Suppressor macrophage treated with lipopolysaccharide for 1 hour (primary cell): ENCODE data around the gene TSPEAR.

Source experiments
- DNase-seq, 3 donors: peaks; one replicate each; pipeline ENCODE4 v3.0.0-alpha.2; 2020 to 2022

TSPEAR gene

DNA sequence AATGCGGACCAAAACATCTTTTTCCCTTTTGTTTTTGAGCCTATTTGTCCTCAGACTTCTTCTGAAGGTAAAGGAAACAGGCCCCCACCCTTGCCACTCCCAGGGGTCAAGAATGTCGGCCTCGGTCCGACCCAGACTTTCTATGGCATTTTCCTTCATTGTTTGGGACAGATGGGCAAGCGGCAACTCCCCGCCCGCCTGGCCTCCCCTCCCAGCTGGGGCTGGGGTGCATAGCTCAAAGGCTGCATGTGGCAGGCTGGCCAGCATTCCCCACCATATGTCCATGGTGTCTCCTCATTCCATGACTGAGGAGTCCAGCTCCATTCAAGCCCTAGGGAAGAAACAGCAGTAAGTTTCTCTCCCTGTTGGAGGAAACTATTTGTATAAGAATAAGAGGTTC, 29.4 kb upstream of the TSPEAR start:
- no peak for DNase-seq

GRCh38 chr21:44739316-44739715, 27.9 kb upstream of the TSPEAR start:
- DNase-seq: no peak

DNA sequence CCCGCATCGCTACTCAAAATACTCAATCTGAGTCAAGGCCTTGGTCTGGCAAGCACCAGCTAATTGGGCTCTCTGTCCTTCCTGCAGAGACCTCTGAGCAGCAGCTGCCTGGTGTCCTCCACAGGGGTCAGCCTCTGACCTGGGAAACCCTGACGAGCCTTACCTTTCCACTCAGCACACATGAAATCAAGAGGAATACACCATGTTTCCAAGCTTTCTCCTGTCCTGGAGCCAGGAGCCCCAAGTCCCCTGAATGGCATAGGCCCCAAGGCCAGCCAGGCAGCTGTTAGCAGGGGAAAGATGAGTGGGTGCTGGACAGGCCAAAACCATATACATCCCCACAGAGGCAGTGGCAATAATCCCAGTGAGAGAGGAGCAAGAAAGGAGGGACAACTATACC, 27.2 kb upstream of the TSPEAR start:
- DNase-seq: no peak

- no peak for DNase-seq
Observed at GRCh38 chr21:44737706-44738354, 26.5 kb upstream of the TSPEAR start.

DNA sequence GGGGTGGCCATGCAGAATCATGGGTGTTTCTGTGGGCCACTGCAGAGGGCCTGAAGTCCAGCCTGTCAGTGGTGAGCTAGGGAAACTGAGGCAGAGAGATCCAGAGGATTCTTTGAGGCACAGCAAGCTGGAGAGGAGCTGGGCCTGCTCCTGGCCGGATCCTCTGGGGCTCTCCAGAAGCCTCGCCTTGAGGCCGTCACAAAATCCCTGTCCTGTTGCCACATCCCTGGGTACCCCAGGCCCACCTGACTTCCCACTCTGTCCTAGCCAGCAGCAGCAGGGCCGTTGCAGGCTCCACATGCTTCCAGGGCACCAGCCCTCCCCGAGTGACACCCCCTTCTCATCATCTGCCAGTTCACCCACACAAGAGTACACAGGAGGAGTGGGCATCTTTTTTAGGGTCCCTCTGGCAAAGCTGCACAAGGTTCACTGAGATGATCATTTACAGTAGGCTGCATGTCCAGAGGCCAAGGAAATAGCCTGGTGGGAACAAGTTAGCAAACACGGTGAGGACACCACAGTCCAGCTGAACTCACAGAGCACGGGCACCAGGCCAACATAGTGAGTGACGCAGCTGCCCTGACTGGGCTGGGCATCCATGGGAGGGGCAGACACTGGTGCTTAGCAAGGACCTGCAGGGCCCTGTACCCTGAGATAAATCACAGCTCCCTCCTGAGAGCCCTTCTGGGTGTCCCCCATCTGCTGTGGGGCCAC, 25.1 kb upstream of the TSPEAR start:
- no peak for DNase-seq

DNA sequence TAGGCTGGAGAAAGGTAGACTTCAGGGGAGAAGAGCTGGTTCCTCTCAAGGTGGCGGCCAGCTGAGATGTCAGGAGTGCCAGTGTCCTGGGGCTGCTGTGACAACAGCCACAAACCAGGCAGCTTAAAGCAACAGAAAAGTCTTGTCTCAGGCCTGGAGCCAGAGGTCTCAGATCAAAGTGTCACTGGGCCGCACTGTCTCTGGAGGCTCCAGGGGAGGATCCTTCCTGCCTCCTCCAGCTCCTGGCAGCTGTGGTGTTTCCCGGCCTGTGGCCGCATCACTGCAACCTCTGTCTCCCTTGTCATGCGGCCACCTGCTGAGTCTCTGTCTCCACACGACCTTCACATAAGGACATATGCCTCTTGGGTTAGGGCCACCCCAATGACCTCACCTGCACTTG, 24.4 kb upstream of the TSPEAR start:
- no peak for DNase-seq

DNA sequence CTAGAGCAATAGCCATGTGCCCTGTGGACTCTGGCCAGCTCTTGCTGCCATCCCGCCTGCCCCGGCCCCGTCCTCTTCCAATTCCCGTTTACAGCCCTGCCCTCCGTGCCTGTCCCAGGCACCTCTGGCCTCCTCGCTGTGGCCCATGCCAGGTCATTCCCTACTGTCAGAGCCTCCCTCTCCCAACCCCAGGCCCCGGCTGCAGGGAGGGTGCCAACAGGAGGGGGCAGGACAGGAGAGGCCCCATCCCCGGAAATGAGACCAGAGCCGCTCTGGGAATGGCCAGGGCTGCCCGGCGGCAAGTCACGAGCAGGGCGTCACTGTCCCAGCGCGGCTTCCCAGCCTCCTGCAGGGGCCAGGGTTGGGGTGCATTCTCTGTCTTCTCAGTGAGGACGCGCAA, 23.5 kb upstream of the TSPEAR start:
- DNase-seq: no peak

- no peak for DNase-seq
Observed at GRCh38 chr21:44734026-44734745, 22.8 kb upstream of the TSPEAR start.

GRCh38 chr21:44732956-44733355, 21.6 kb upstream of the TSPEAR start:
- no peak for DNase-seq

DNA sequence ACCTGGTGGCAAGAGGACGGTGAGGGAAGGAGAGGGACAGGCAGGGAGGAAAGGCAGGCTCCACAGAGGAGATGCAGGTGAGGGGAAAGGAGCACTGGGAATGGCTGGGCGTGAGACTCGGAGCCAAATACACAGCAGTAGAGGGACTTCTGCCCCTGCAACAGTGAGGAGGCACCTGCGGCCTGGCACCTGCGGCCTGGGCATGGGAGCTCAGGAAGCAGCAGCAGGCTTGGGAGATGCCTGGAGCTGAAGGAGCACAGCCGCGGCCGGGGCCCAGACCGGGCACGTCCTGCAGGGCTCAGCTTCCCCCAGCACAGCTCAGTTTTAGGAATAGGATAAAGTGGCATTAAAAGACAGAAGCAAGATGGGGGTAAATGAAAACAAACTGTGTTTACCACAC, 20.9 kb upstream of the TSPEAR start:
- no peak for DNase-seq

- no peak for DNase-seq
Observed at GRCh38 chr21:44730951-44731579, 19.7 kb upstream of the TSPEAR start.

DNA sequence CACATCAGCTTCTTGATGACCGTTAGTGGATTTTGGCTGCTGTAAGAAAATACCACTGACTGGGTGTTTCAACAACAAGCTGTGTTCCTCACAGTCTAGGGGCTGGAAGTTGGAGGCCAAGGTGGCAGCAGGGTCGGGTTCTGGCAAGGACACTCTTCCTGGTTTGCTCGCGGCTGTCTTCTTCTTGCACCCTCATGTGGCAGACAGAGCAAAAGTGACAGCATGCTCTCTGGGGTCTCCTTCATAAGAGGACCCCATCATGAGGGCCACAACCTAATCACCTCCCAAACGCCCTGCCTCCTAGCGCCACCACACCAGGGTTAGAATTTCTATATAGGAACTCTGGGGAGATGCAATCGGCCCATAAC, 18.6 kb upstream of the TSPEAR start:
- DNase-seq: no peak

- DNase-seq: no peak
Observed at GRCh38 chr21:44729336-44730027, 18.1 kb upstream of the TSPEAR start.

GRCh38 chr21:44728716-44729115, 17.3 kb upstream of the TSPEAR start:
- DNase-seq: no peak

DNA sequence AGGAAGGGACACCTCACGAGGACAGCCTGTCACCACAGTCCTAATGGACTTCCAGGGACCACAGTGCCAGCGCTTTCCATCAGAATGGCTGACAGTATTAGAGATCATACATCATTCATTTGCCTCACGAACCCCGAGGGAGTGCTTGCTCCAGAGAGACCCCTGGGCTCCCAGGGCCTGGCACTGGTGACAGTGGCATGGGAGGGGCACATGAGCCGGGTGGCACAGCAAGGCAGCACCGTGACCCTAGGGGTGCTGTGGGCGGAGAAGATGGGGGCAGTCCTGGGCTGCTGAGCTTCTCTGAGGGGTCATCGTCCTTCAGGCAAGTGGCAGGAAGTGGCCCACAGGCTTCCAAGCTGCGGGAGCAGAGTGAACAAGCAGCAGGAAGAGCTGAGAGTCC, 16.4 kb upstream of the TSPEAR start:
- no peak for DNase-seq

- no peak for DNase-seq
Observed at GRCh38 chr21:44727321-44727720, 15.9 kb upstream of the TSPEAR start.

GRCh38 chr21:44726826-44727225, 15.5 kb upstream of the TSPEAR start:
- no peak for DNase-seq

DNA sequence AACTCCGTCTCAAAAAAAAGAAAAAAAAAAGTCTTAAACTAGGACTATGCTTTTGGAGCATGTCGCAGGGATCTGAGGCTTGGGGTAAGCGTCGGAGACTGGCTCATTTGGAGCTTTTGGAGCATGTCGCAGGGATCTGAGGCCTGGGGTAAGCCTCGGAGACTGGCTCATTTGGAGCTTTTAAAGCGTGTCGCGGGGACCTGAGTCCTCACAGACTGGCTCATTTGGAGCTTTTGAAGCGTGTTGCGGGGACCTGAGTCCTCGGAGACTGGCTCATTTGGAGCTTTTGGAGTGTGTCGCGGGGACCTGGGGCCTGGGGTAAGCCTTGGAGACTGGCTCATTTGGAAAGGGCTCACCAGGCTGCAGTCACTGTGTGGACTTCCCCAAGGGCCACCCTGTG, 13.6 kb upstream of the TSPEAR start:
- no peak for DNase-seq

DNA sequence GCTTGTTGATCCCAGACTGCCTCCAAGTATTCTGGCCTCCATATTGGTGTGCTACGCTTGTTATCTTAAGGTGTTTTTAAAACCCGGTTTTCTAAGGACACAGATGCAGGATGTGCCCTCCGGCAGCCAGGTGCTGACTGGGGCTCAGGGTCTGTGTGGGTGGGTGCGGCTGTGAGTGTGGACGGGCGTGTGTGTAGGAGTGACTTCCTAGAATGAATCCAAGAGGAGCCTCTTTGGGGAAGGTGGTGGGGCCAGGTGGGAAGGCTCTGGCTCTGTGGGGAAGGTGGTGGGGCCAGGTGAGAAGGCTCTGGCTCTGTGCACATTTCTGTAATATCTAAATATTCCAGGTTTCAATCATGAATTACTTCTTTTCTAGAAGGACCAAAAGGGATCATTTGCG, 12.8 kb upstream of the TSPEAR start:
- DNase-seq: no peak

DNA sequence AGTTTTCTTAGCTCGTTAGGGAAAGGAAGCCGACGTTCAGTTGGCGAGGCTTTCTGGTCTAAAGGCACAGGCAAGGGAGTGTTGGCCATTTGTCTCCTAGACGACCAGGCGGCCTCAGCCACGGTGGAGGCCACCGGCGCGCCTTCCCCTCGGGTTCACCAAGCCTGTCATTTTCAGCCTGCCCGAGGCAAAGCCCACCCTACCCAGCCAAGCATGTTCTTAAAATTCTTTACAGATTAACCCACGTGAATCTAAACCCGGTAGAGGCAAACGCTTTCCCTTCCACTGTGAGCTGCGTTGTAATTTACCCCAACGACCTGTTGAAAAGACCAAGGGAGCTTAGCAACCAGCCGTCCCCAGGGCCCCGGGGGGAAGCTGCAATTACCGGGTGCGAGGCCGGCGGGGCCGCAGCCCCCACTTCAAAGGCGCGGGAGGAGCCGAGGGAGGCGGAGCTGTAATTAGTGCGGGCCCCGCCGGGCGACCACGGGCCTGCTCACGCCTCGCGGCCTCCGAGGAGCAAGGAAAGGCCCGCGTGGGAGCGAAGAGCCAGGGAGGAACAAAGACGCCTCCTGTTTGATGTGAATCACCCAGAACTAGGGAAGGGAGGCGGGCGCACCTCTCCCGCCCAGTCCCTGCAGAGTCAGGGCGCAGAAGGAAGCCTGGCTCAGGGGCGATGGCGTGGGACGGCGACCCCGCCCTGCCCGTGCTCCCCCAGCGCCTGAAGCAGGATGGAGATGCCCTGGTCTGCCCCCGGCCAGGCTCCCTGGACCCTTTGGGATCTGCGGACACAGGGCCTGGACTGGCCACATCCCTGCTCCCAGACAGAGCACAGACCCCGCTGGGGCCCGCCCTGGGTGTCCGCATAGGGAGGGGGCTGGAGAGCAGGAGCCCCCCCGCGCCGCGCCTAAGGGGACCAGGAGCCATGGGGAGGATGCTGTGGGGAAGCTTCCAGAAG, 12.1 kb upstream of the TSPEAR start:
- peak in 2 of 3 donors; percentile 30 to 32 for DNase-seq

DNA sequence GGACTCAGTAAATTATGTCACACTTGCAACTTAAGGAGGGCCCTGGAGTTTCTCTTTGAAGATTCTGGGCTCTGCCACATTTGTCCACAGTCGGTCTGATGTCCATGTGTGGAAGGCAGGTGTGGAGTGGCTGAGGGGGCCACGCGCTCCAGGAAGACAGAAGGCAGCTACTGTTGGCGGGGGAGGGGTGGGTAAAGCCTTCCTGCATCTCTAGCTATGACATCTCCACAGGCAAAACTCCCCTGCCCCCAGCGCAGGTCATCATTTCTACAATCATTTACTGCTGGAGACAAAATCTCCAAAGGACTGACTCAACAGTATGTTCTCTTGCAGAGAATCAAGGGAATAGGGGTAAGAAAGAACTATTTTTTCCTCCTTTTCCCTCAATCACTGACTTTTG, 11.4 kb upstream of the TSPEAR start:
- no peak for DNase-seq

DNA sequence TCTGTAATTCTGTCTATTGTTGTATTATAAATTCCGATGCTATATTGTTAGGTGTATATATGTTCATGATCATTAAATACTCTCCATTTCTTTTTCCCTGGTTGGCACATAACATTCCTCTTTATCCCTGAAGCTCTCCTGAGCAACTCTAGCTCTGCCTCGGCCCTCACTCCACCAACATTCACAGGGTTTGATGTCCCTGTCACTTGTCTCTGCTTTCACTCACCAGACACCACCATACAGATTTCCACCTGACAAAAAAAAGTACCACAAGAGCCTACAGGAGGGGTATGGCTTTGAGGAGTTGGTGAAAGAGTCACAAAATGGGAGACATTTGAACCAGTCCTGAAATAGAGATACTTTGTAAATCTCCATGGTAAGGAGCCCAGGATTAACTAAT, 8.8 kb upstream of the TSPEAR start:
- no peak for DNase-seq
